HepG2 (cell line): Measurements from ENCODE around the gene SH3PXD2A. TPM values are rescaled to one million over a fixed set of nuclear protein-coding genes. Genes with fewer than 3 reads are reported as not detected.

Experiments used
- ATAC-seq: fragments of 200-7000 bp; cut with Tn5 transposase; 3 replicates; pipeline ENCODE4 v1.9.1; 2020; ENCODE audit warnings: mild to moderate bottlenecking, moderate library complexity
- BruUV-seq: library from RNA; stranded (reverse); fragments of 400-500 nt; replicated peaks from 2 replicates; lab custom pipeline; 2021; lab: Mats Ljungman, UMichigan
- CTCF ChIA-PET: fragments of 300-600 bp; formaldehyde crosslinking; extraction: SDS; loops from one replicate; lab custom pipeline; 2021; ENCODE audit warnings: low total read pairs, inconsistent platforms, low intra/inter-chr PET ratio; lab: Yijun Ruan, JAX
- POLR2A ChIA-PET: fragments of 350-600 bp; sonication (Branson Sonifier 250); formaldehyde crosslinking; loops from one replicate; lab custom pipeline; 2020; ENCODE audit warnings: antibody characterized with exemption, inconsistent platforms; lab: Yijun Ruan, JAX
- DNase-seq: peaks from one replicate; pipeline ENCODE4 v3.0.0-alpha.2; 2015; ENCODE audit warnings: low spot score
- FAIRE-seq: peaks from 3 replicates; lab custom pipeline; 2011; peaks lifted over from hg19 to GRCh38; lab: Jason Lieb, UNC
- H2AFZ ChIP-seq: one replicate; pipeline ENCODE4 v1.6.1; 2011; ENCODE audit warnings: low read length, inconsistent platforms
- H3K27ac ChIP-seq: fragments of 300-600 bp; 3 replicates; pipeline ENCODE4 v1.8.0; 2011; ENCODE audit warnings: mixed run types, mild to moderate bottlenecking, mixed read lengths, low read length, inconsistent platforms; ENCODE audit not compliant: insufficient read depth; ENCODE audit errors: extremely low read length
- H3K27me3 ChIP-seq, 2 experiments: fragments of 200-600 bp in 1 of 2; 2 replicates in 1 of 2; 3 replicates in 1 of 2; pipeline versions ENCODE4 v1.6.0 to v1.8.0; 2011; ENCODE audit warnings: low read length in 2 of 2, mild to moderate bottlenecking in 2 of 2, moderate library complexity in 2 of 2, inconsistent platforms in 1 of 2; ENCODE audit not compliant: insufficient read depth in 2 of 2, control insufficient read depth in 1 of 2
- H3K36me3 ChIP-seq, 2 experiments: fragments of 200-600 bp in 1 of 2; replicated peaks in 1 of 2; 2 replicates in 1 of 2; 3 replicates in 1 of 2; pipeline versions ENCODE4 v1.5.1 to v1.8.0; 2011; ENCODE audit warnings: low read length in 2 of 2, inconsistent platforms in 1 of 2; ENCODE audit not compliant: insufficient read depth in 2 of 2, control insufficient read depth in 1 of 2
- H3K4me1 ChIP-seq: 2 replicates; pipeline ENCODE4 v1.5.1; 2012; ENCODE audit warnings: low read length, inconsistent platforms; ENCODE audit not compliant: insufficient read depth
- H3K4me2 ChIP-seq: 2 replicates; pipeline ENCODE4 v1.6.0; 2011; ENCODE audit warnings: low read depth, low read length, inconsistent platforms
- H3K4me3 ChIP-seq, 3 experiments: fragments of 200-600 bp in 1 of 3; sonication (generic), shearing (Covaris generic) in 1 of 3; replicated peaks in 1 of 3; 2 replicates each; pipeline ENCODE4 v1.5.1; 2011 to 2016; ENCODE audit warnings: low read length in 3 of 3, inconsistent platforms in 2 of 3, low read depth in 2 of 3, mild to moderate bottlenecking in 2 of 3, control low read depth in 1 of 3, mixed read lengths in 1 of 3; ENCODE audit not compliant: insufficient read depth in 1 of 3
- H3K79me2 ChIP-seq: one replicate; pipeline ENCODE4 v1.6.1; 2011; ENCODE audit warnings: low read length, inconsistent platforms; ENCODE audit not compliant: insufficient read depth
- H3K9ac ChIP-seq: 2 replicates; pipeline ENCODE4 v1.6.0; 2011; ENCODE audit warnings: mild to moderate bottlenecking, low read depth, low read length, inconsistent platforms; ENCODE audit not compliant: insufficient read depth
- H3K9me3 ChIP-seq: 2 replicates; pipeline ENCODE4 v1.5.1; 2012; ENCODE audit warnings: mild to moderate bottlenecking, low read length
- H4K20me1 ChIP-seq: 2 replicates; pipeline ENCODE4 v1.6.0; 2011; ENCODE audit warnings: inconsistent platforms, mild to moderate bottlenecking, low read length, moderate library complexity; ENCODE audit not compliant: insufficient read depth
- HIVEP1 ChIP-seq: sonication (generic); formaldehyde crosslinking; IDR thresholded peaks from 2 replicates; pipeline ENCODE4 v1.4.0; 2020; ENCODE audit warnings: mild to moderate bottlenecking, missing genetic modification reagents
- NFE2L2 ChIP-seq: fragments of 150-350 bp; IDR thresholded peaks from 2 replicates; pipeline ENCODE4 v1.6.1; 2014; ENCODE audit warnings: low read length
- RBM22 ChIP-seq: fragments of 200-400 bp; formaldehyde crosslinking; optimal IDR thresholded peaks from 2 replicates; pipeline ENCODE3; 2017; ENCODE audit warnings: mild to moderate bottlenecking, low read length, moderate library complexity
- RXRA ChIP-seq: sonication (generic); formaldehyde crosslinking; IDR thresholded peaks from 2 replicates; pipeline ENCODE4 v1.5.1; 2020; ENCODE audit warnings: missing genetic modification reagents
- SMC3 ChIP-seq: IDR thresholded peaks from 2 replicates; pipeline ENCODE4 v1.6.1; 2011; ENCODE audit warnings: low read length, improper control_type of control experiment
- STAG1 ChIP-seq: sonication (generic); formaldehyde crosslinking; IDR thresholded peaks from 2 replicates; pipeline ENCODE4 v1.4.0; 2020; ENCODE audit warnings: missing genetic modification reagents
- XRCC5 ChIP-seq: fragments of 200-400 bp; formaldehyde crosslinking; optimal IDR thresholded peaks from 2 replicates; pipeline ENCODE3; 2017; ENCODE audit warnings: mild to moderate bottlenecking, low read length
- ZBTB33 ChIP-seq: sonication (generic); formaldehyde crosslinking; IDR thresholded peaks from 2 replicates; pipeline ENCODE4 v1.4.0; 2020; ENCODE audit warnings: missing genetic modification reagents
- ZFY ChIP-seq: sonication (generic); formaldehyde crosslinking; IDR thresholded peaks from 2 replicates; pipeline ENCODE4 v1.4.0; 2020; ENCODE audit warnings: missing genetic modification reagents
- ZNF367 ChIP-seq: sonication (generic); formaldehyde crosslinking; IDR thresholded peaks from 2 replicates; pipeline ENCODE4 v1.4.0; 2020; ENCODE audit warnings: missing genetic modification reagents, borderline replicate concordance
- ZSCAN22 ChIP-seq: sonication (generic); formaldehyde crosslinking; IDR thresholded peaks from 2 replicates; pipeline ENCODE4 v1.4.0; 2020; ENCODE audit warnings: mild to moderate bottlenecking, missing genetic modification reagents
- WGBS: methylation state at CpG from one replicate; pipeline ENCODE4 v1.1.6; 2017; ENCODE audit warnings: low lambda C conversion rate; 5-methylcytosine and 5-hydroxymethylcytosine counted together
- in situ Hi-C: cut with HindIII; loops from 2 replicates; pipeline ENCODE4 v1.10.0; 2017; ENCODE audit warnings: low pct_unique_long_range_greater_than_20kb; ENCODE audit not compliant: extremely low pct_ligation_motif_present
- intact Hi-C: fragments of 100-400 bp; cut with micrococcal nuclease; formaldehyde crosslinking; loops from one replicate; pipeline ENCODE4 v1.10.0; 2022; ENCODE audit not compliant: unreplicated experiment
- polyA plus RNA-seq, 8 experiments: library from polyadenylated mRNA; depleted of rRNA in 3 of 8; stranded (reverse) in 7 of 8; unstranded in 1 of 8; fragments of >200 nt; fragmentation: Illumina TruSeq in 4 of 8; extraction: Trizol in 4 of 8; gene quantifications; 2 replicates each; pipeline versions ENCODE4 v1.2.1 to v1.2.3, GENCODE V29; 2011 to 2016; ENCODE audit warnings: low read depth in 4 of 8, missing spikeins in 1 of 8, mixed read lengths in 1 of 8; ENCODE audit not compliant: insufficient read depth in 1 of 8
- total RNA-seq, 5 experiments: library from RNA; depleted of rRNA; stranded (reverse); fragments of >200 nt; fragmentation: Illumina TruSeq; extraction: Trizol; gene quantifications; 2 replicates each; pipeline ENCODE4 v1.2.3, GENCODE V29; 2016; ENCODE audit warnings: low read depth in 1 of 5
- TF ChIP-seq, protein P1 (sequence below): sonication (generic); formaldehyde crosslinking; IDR thresholded peaks from 2 replicates; pipeline ENCODE4 v1.5.0; 2020; ENCODE audit warnings: mild to moderate bottlenecking, missing genetic modification reagents, moderate library complexity
- TF ChIP-seq, protein P2 (sequence below): sonication (generic); formaldehyde crosslinking; IDR thresholded peaks from 2 replicates; pipeline ENCODE4 v1.4.0; 2020; ENCODE audit warnings: missing genetic modification reagents

SH3PXD2A gene
- total and polyA plus RNA-seq, 2 of the 13 experiments (the other 11 are each of a cell fraction or from before 2014, with no cell fraction given): 11.1 to 11.3 TPM

DNA sequence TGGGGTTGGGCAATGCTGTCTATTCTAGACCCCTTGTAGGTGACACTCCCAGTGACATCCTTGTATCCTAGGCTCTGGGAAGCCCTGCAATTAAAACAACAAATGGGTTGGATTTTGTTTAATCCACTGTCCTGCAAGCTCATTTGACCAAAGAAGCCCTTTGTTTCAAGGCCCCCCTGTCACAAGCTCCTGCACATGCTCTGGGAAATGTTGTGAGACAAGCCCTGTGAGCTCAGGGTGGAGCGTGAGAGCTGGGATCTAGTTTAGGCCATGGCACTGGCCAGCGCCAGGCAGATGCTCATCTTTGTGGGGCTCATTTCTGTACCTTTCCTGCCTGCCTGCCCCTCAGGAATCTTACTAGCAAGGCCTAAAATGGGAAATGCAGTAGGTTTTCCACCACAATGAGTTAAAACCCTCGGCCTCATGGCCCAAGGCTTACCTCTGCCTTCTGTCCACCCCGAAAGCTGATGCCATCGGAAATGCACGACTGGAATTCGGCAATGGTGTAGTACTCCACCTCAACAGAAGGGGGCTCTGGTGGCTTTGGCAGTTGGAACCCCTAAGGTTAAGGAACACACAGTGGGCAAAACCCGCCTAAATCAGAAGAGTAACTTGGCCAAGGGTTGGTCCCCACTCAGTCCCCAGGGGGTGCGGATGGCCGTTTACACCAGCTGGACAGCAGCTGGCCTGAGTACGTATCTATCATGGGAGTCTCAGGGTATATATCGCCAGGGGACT is 249.8 kb downstream of the SH3PXD2A start:
- Histone ChIP-seq H3K27me3 (no peaks in the 10 kb centered on the region), H3K4me2 (no peak overlapping the region), H3K9me3 (no peaks in the 10 kb centered on the region), H4K20me1 (no peaks in the 10 kb centered on the region), H3K27ac (no peak overlapping the region)
- BruUV-seq: no TSS peak
- peak; percentile 33 for DNase-seq
- TF ChIP-seq RXRA (no peak), STAG1 (peak; percentile 65), ZFY (CRISPR knock-in tag) (no peak), HIVEP1 (CRISPR knock-in tag) (no peak), ZSCAN22 (CRISPR knock-in tag) (peak; percentile 92), XRCC5 (peak; percentile 39), ZNF367 (CRISPR knock-in tag) (no peak), NFE2L2 (no peak), SMC3 (peak; percentile 50; the same call in 1 of the 2 replicates), ZBTB33 (CRISPR knock-in tag) (0 out of 2 replicates have a peak, but pooled peaks have one; percentile 7), RBM22 (peak; percentile 90)
- TF ChIP-seq, protein P1, sequence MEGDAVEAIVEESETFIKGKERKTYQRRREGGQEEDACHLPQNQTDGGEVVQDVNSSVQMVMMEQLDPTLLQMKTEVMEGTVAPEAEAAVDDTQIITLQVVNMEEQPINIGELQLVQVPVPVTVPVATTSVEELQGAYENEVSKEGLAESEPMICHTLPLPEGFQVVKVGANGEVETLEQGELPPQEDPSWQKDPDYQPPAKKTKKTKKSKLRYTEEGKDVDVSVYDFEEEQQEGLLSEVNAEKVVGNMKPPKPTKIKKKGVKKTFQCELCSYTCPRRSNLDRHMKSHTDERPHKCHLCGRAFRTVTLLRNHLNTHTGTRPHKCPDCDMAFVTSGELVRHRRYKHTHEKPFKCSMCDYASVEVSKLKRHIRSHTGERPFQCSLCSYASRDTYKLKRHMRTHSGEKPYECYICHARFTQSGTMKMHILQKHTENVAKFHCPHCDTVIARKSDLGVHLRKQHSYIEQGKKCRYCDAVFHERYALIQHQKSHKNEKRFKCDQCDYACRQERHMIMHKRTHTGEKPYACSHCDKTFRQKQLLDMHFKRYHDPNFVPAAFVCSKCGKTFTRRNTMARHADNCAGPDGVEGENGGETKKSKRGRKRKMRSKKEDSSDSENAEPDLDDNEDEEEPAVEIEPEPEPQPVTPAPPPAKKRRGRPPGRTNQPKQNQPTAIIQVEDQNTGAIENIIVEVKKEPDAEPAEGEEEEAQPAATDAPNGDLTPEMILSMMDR (CRISPR knock-in tag): peak; percentile 68
- TF ChIP-seq, protein P2, sequence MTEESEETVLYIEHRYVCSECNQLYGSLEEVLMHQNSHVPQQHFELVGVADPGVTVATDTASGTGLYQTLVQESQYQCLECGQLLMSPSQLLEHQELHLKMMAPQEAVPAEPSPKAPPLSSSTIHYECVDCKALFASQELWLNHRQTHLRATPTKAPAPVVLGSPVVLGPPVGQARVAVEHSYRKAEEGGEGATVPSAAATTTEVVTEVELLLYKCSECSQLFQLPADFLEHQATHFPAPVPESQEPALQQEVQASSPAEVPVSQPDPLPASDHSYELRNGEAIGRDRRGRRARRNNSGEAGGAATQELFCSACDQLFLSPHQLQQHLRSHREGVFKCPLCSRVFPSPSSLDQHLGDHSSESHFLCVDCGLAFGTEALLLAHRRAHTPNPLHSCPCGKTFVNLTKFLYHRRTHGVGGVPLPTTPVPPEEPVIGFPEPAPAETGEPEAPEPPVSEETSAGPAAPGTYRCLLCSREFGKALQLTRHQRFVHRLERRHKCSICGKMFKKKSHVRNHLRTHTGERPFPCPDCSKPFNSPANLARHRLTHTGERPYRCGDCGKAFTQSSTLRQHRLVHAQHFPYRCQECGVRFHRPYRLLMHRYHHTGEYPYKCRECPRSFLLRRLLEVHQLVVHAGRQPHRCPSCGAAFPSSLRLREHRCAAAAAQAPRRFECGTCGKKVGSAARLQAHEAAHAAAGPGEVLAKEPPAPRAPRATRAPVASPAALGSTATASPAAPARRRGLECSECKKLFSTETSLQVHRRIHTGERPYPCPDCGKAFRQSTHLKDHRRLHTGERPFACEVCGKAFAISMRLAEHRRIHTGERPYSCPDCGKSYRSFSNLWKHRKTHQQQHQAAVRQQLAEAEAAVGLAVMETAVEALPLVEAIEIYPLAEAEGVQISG (CRISPR knock-in tag): peak; percentile 19; the same call in 1 of the 2 replicates
- TF ChIP-seq, all 625 proteins: peak for 8
- no peak overlapping the region for H3K9ac ChIP-seq
- H2AFZ ChIP-seq: no peak overlapping the region
- 96% methylated on average over 4 of the region's 12 CpGs for WGBS
- no peak overlapping the region for H3K4me3 ChIP-seq
- peaks cover 29 to 45% of the 10 kb centered on the region in 2 experiments for H3K36me3 ChIP-seq
- in situ Hi-C loops: no loop called here
- FAIRE-seq: peak; percentile 12
- ChIA-PET POLR2A (interaction anchor here (1.0 kb wide), 1 partner anchor 56 kb away, joined by 3 read pairs; no protein-coding TSS in a partner anchor), CTCF (interaction anchor here (1.5 kb wide), 2 partner anchors 61 to 81 kb away, joined by 5 to 10 read pairs; no protein-coding TSS in a partner anchor)
- intact Hi-C loops: loop anchor here (1.0 to 2.0 kb wide), 2 partner anchors 55 to 81 kb away; no protein-coding TSS in a partner anchor
- peak; percentile 39 for ATAC-seq
- H3K79me2 ChIP-seq: no peaks in the 10 kb centered on the region
- no peaks in the 10 kb centered on the region for H3K4me1 ChIP-seq
